ENCODE results near the gene FOXL2. TPM values are rescaled to one million over a fixed set of nuclear protein-coding genes. Genes with fewer than 3 reads are reported as not detected.
A peak's percentile ranks its signal among the peaks of the same experiment; 100 is the strongest.

The FOXL2 gene
- total RNA-seq, 1 experiment from 2014 or later: 0.22 TPM

DNA sequence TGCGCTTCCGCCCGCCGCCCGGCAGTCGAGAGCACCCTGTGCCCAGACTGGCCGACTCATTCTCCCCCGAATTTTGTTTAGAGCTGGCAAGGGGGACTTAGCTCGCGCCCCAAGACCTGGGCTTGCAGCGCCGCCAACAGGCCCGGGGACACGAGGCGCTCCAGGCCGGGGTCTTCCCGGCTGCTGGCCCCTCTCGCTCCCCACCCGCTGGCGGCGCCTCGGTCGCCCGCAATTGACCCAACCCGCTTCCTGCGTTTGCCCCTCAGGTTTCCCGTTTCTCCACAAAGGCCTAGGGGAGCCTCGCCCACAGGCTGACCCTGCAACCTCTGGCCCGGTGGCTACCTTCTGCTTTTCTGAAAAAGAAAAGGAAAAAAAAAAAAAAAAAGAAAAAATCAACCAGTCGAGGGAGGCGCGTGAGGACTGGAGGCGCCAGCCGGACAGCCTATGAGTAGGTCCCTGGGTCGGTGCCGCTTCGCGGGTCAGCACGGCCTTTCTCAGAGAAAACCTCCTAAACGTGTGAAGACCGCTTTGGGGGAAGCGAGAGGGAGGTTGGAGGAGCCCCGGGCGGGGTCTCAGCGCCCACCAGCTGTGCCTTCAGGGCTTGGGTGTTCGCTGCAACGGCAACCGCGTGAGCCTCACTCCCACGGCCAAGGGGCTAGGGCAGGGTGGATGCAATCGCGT is 7.2 kb downstream of the FOXL2 start:
- H3K4ac ChIP-seq (ENCODE audit: low read depth, low read length): no peak overlapping the region
- no peak overlapping the region for H3K18ac ChIP-seq (ENCODE audit: insufficient read length, low read depth, low read length)
- Mint-ChIP-seq H3K27me3 (ENCODE audit: low read depth) (peaks cover 98% of the 10 kb centered on the region), H3K27ac (no peak overlapping the region), H3K4me3 (peak overlapping the region; percentile 37 to 81), H3K36me3 (ENCODE audit: insufficient read depth in 1 of 3, low read depth in 3 of 3) (no peaks in the 10 kb centered on the region), H3K9me3 (peaks cover 4 to 6% of the 10 kb centered on the region in 2 experiments; a peak in 4 of 5 replicates), H3K4me1 (peaks cover 35 to 49% of the 10 kb centered on the region in 2 experiments)
- no peak overlapping the region for H3K56ac ChIP-seq (ENCODE audit: insufficient read length, low read depth, low read length)
- peak overlapping the region; percentile 84 for H3K4me2 ChIP-seq (ENCODE audit: insufficient read depth, insufficient read length, low read length)
- TF ChIP-seq, protein P1, sequence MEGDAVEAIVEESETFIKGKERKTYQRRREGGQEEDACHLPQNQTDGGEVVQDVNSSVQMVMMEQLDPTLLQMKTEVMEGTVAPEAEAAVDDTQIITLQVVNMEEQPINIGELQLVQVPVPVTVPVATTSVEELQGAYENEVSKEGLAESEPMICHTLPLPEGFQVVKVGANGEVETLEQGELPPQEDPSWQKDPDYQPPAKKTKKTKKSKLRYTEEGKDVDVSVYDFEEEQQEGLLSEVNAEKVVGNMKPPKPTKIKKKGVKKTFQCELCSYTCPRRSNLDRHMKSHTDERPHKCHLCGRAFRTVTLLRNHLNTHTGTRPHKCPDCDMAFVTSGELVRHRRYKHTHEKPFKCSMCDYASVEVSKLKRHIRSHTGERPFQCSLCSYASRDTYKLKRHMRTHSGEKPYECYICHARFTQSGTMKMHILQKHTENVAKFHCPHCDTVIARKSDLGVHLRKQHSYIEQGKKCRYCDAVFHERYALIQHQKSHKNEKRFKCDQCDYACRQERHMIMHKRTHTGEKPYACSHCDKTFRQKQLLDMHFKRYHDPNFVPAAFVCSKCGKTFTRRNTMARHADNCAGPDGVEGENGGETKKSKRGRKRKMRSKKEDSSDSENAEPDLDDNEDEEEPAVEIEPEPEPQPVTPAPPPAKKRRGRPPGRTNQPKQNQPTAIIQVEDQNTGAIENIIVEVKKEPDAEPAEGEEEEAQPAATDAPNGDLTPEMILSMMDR (conservative IDR thresholded peaks at IDR 0.05): peak; percentile 64
- no peak overlapping the region for H3K14ac ChIP-seq (ENCODE audit: insufficient read depth, low read length)
- no CpG with 5 or more reads among the region's 52 CpGs for WGBS (ENCODE audit: extremely low coverage, insufficient read length, low lambda C conversion rate)
- H2BK12ac ChIP-seq (ENCODE audit: insufficient read length, low read depth, low read length): no peak overlapping the region
- H3K9ac ChIP-seq (ENCODE audit: extremely low read depth, insufficient read length, low read length): no peak overlapping the region
- no peaks in the 10 kb centered on the region for H3K79me2 ChIP-seq (ENCODE audit: insufficient read depth, low read length)
- no peak overlapping the region for H3T11ph ChIP-seq (ENCODE audit: low read length)
- no peak overlapping the region for H2BK15ac ChIP-seq (ENCODE audit: low read depth, low read length)
- H2BK20ac ChIP-seq (ENCODE audit: low read depth, low read length, poor library complexity, severe bottlenecking): no peak overlapping the region
- H3K4me1 ChIP-seq (ENCODE audit: insufficient read depth, low read length): peaks cover 2% of the 10 kb centered on the region; the same call in 1 of the 2 replicates
- H4K8ac ChIP-seq (replicated peaks; ENCODE audit: insufficient read length, low read depth, low read length): no peak overlapping the region
- peaks cover 21% of the 10 kb centered on the region for H3K23me2 ChIP-seq (ENCODE audit: insufficient read length, low read depth, low read length, poor library complexity, severe bottlenecking)
- no peaks in the 10 kb centered on the region for H3K79me1 ChIP-seq (ENCODE audit: insufficient read depth, low read depth, low read length, poor library complexity, severe bottlenecking)
- H4K20me1 ChIP-seq (ENCODE audit: control insufficient read depth, insufficient read depth, insufficient read length): no peaks in the 10 kb centered on the region
- no peak overlapping the region for H4K91ac ChIP-seq (ENCODE audit: insufficient read length, low read depth, low read length)
- H2AK5ac ChIP-seq (ENCODE audit: insufficient read length, low read length): no peak overlapping the region
- H2BK120ac ChIP-seq (ENCODE audit: low read depth, low read length, poor library complexity, severe bottlenecking): no peak overlapping the region
- no peak overlapping the region for H3K23ac ChIP-seq (ENCODE audit: insufficient read length, low read depth, low read length)
- H4K5ac ChIP-seq (ENCODE audit: insufficient read length, low read depth, low read length): no peak overlapping the region
- no peak overlapping the region for H3K27ac ChIP-seq (ENCODE audit: insufficient read length, low read depth, low read length)
- no peaks in the 10 kb centered on the region for H3K9me3 ChIP-seq (ENCODE audit: control insufficient read depth, low read depth, low read length)
- H2BK5ac ChIP-seq (ENCODE audit: insufficient read length, low read length): no peak overlapping the region
- peak; percentile 70 for DNase-seq
- H3K27me3 ChIP-seq (ENCODE audit: insufficient read depth, low read length): peaks cover 79% of the 10 kb centered on the region
- H2AFZ ChIP-seq (ENCODE audit: low read length): no peak overlapping the region

Measured in H9 (cell line).